ENCODE results near the gene NPHP4.

Gene NPHP4

DNA sequence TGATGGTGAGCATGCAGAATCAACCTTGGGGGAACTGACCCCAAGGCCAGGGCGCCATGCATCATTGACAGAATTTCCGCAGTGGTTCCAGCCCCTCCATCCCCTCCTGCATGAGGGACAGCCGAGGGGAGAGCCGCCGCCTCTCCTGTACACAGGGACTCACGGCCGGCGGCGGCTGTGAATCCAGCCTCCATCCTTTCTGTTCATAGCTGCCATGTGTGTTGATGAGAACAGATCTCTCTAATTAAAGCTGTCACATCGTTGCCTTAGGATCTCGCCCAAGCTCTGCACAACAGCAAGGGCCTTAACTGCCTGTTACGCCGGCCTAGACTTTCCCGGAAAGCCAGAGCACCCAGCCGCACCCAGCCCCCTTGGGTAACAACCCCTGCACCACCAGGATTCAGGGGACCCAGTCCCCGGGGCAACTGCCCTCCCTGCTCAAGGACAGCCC is 151.6 kb downstream of the NPHP4 start:
- Histone ChIP-seq H3K36me3 (ENCODE audit: insufficient read depth, insufficient read length, low read length) (no peaks in the 10 kb centered on the region), H3K9me3 (ENCODE audit: insufficient read depth, low read length) (no peaks in the 10 kb centered on the region), H3K27me3 (ENCODE audit: insufficient read depth, insufficient read length) (no peaks in the 10 kb centered on the region), H3K4me1 (ENCODE audit: insufficient read depth, insufficient read length) (no peaks in the 10 kb centered on the region), H3K4me3 (ENCODE audit: insufficient read length, low read depth) (no peak overlapping the region), H3K9ac (ENCODE audit: insufficient read length, low read depth) (no peak overlapping the region)
- no peak for DNase-seq (ENCODE audit: low read depth, low spot score)
- TF ChIP-seq SUZ12 (IDR thresholded peaks at IDR 0.05; ENCODE audit: extremely low read depth, insufficient read depth, insufficient read length): no peak
- TF ChIP-seq ZNF274 (IDR thresholded peaks at IDR 0.05; ENCODE audit: low read depth, low read length): no peak
- no peak for TF ChIP-seq YY1 (IDR thresholded peaks at IDR 0.05; ENCODE audit: insufficient read depth, insufficient read length)

DNA sequence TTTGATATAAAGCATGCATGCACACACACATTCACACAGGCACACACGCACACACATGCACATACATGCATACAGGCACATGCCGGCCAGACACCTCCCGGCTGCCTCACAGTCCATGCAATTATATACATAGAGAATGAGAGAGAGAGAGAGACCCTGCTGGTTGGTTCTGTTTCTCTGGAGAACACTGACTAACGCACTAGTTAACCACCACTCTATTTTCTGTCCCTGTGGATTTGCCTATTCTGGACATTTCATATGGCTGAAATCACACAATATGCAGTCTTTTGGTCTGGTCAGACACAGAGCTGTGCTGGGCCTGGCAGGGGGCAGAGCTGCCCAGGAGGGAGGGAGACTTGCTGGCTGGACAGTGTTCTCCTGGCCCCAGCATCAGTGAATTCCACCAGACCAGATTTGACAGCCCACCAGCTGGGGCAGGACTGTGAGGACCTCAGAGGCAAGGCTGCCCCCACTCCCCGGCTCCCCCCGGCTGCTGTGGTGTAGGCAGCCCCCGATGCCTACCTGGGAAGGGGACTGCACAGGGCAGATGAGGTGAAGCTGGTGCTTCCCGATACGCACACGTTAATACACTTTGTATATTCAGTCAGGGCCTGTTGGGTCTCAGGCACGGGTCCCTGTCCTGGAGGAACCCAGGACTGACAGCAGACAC is 152.2 kb downstream of the NPHP4 start:
- no peak for TF ChIP-seq SUZ12 (IDR thresholded peaks at IDR 0.05; ENCODE audit: extremely low read depth, insufficient read depth, insufficient read length)
- no peak for TF ChIP-seq ZNF274 (IDR thresholded peaks at IDR 0.05; ENCODE audit: low read depth, low read length)
- TF ChIP-seq YY1 (IDR thresholded peaks at IDR 0.05; ENCODE audit: insufficient read depth, insufficient read length): no peak
- H3K27me3 ChIP-seq (ENCODE audit: insufficient read depth, insufficient read length): no peaks in the 10 kb centered on the region
- H3K9ac ChIP-seq (ENCODE audit: insufficient read length, low read depth): no peak overlapping the region
- no peaks in the 10 kb centered on the region for H3K36me3 ChIP-seq (ENCODE audit: insufficient read depth, insufficient read length, low read length)
- no peaks in the 10 kb centered on the region for H3K4me1 ChIP-seq (ENCODE audit: insufficient read depth, insufficient read length)
- DNase-seq (ENCODE audit: low read depth, low spot score): no peak
- H3K4me3 ChIP-seq (ENCODE audit: insufficient read length, low read depth): no peak overlapping the region
- H3K9me3 ChIP-seq (ENCODE audit: insufficient read depth, low read length): no peaks in the 10 kb centered on the region

DNA sequence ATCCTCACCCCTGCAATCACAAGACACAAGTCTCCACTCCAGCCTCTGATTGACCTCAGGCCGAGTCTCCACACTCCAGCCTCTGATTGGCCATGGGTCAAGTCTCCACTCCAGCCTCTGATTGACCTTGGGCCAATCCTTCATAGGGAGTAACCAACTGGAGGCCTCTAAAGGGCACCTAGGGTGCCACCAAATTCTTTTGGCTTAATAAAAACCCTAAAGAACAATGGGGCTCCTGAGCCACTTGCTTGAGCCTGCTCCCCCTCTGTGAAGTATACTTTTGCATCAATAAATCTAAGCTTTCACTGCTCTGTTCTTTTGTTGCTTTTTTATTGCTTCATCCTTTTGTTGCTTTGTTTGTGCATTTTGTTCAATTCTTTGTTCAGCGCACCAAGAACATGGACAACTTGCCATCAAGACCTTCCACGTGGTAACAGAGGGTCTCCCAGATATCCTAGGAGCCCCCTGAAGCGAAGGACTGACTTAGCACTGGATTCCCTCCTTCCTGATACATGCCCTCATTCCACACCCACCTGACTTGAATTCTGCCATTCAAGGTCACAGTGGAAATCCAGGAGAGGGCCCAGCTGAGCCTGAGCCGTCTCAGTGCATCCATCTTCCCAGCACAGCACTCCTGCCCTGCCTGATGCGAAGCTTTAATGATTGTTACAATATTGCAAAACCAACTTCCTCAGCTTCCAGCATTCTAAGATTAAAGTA is 152.9 kb downstream of the NPHP4 start:
- Histone ChIP-seq H3K9ac (ENCODE audit: insufficient read length, low read depth) (no peak overlapping the region), H3K4me3 (ENCODE audit: insufficient read length, low read depth) (no peak overlapping the region), H3K4me1 (ENCODE audit: insufficient read depth, insufficient read length) (no peaks in the 10 kb centered on the region), H3K36me3 (ENCODE audit: insufficient read depth, insufficient read length, low read length) (no peaks in the 10 kb centered on the region), H3K9me3 (ENCODE audit: insufficient read depth, low read length) (no peaks in the 10 kb centered on the region), H3K27me3 (ENCODE audit: insufficient read depth, insufficient read length) (no peaks in the 10 kb centered on the region)
- no peak for DNase-seq (ENCODE audit: low read depth, low spot score)
- TF ChIP-seq YY1 (IDR thresholded peaks at IDR 0.05; ENCODE audit: insufficient read depth, insufficient read length): no peak
- no peak for TF ChIP-seq SUZ12 (IDR thresholded peaks at IDR 0.05; ENCODE audit: extremely low read depth, insufficient read depth, insufficient read length)
- TF ChIP-seq ZNF274 (IDR thresholded peaks at IDR 0.05; ENCODE audit: low read depth, low read length): no peak

DNA sequence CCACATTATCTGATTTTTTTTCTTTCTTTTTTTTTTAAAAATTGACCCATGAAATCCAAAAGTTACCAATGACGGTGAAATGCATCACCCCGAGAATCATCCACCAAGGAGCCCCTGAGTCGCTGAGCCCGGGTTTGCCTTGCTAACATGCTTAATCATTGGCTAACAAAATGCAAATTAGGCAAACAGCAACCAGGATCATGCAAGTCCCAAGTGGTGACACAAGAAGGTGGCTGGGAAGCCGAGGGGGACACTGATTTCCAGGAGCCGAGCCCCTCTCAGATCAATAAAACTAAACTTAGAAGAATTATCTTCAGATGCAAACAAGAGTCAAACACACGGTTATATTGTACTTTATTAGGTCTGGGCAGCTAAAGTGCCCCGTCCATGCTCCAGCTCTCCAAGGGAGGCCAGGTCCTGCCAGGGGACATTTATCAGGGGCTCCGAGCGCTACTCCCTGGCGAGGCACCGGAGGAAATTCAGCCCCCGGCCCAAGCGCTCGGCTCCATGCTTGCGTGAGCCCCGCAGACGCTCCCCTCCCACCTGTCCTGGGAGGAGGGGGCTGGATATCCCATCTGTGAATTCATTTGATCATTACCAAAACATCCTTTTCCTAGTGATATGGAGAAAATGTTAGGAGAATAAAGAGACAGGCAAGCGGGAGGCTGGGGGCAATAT is 154.1 kb downstream of the NPHP4 start:
- no peak for DNase-seq (ENCODE audit: low read depth, low spot score)
- H3K4me1 ChIP-seq (ENCODE audit: insufficient read depth, insufficient read length): no peaks in the 10 kb centered on the region
- TF ChIP-seq SUZ12 (IDR thresholded peaks at IDR 0.05; ENCODE audit: extremely low read depth, insufficient read depth, insufficient read length) (no peak), YY1 (IDR thresholded peaks at IDR 0.05; ENCODE audit: insufficient read depth, insufficient read length) (no peak), ZNF274 (IDR thresholded peaks at IDR 0.05; ENCODE audit: low read depth, low read length) (no peak)
- no peaks in the 10 kb centered on the region for H3K27me3 ChIP-seq (ENCODE audit: insufficient read depth, insufficient read length)
- no peak overlapping the region for H3K4me3 ChIP-seq (ENCODE audit: insufficient read length, low read depth)
- H3K36me3 ChIP-seq (ENCODE audit: insufficient read depth, insufficient read length, low read length): no peaks in the 10 kb centered on the region
- no peak overlapping the region for H3K9ac ChIP-seq (ENCODE audit: insufficient read length, low read depth)
- no peaks in the 10 kb centered on the region for H3K9me3 ChIP-seq (ENCODE audit: insufficient read depth, low read length)

DNA sequence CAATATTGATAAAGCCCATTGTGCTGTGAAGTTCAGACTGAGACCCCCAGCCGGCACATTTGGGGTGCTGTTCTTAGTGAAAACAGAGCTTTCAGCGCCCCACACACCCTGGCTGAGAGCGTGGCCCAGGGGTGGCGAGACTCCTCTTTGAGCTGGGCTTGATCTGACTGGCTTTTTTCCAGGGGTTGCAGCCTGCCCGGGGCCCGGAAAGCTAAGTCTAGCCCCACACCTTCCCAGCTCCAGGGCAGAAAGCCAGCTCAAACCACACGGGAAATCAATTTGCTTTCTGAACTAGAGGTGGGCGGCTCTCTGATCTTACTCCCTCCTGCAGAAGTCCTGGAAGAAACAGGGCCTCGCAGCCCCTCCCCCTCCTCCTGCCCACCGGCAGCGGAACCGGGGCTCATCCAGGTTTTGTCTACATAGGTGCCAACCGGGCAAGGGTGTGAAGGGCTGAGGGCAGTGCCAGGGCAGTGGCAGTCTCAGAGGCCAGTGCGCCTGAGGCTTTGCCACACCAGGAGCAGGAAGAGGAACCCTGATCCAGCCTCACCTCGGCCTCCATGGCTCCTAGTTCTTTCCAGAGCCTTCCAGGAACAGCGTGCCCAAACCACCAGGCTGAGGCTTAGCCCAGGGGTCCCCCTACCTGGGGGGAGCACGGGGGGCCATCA is 155.3 kb downstream of the NPHP4 start:
- TF ChIP-seq SUZ12 (IDR thresholded peaks at IDR 0.05; ENCODE audit: extremely low read depth, insufficient read depth, insufficient read length): no peak
- no peak for TF ChIP-seq ZNF274 (IDR thresholded peaks at IDR 0.05; ENCODE audit: low read depth, low read length)
- no peak for TF ChIP-seq YY1 (IDR thresholded peaks at IDR 0.05; ENCODE audit: insufficient read depth, insufficient read length)
- Histone ChIP-seq H3K36me3 (ENCODE audit: insufficient read depth, insufficient read length, low read length) (no peaks in the 10 kb centered on the region), H3K4me3 (ENCODE audit: insufficient read length, low read depth) (no peak overlapping the region), H3K4me1 (ENCODE audit: insufficient read depth, insufficient read length) (no peaks in the 10 kb centered on the region), H3K9ac (ENCODE audit: insufficient read length, low read depth) (no peak overlapping the region), H3K27me3 (ENCODE audit: insufficient read depth, insufficient read length) (no peaks in the 10 kb centered on the region), H3K9me3 (ENCODE audit: insufficient read depth, low read length) (no peaks in the 10 kb centered on the region)
- no peak for DNase-seq (ENCODE audit: low read depth, low spot score)

DNA sequence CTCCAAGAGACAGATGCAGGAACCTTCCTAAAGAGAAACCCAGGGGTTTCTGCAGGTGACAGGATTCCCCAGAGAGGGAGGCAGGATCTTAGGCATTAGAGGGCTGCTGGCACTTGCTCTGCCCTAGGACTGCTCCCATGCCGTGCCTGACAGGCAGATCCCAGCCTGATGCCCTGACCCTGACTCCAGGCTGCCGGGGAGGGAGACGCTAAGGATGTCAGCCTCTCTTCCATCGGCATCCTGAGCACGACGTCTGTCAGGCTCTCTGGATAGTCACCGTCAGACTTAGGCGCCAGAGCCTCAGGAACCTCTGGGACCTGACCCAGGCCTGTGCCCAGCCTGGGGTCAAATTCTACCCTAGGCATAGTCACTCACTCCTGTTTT is 157.1 kb downstream of the NPHP4 start:
- Histone ChIP-seq H3K4me3 (ENCODE audit: insufficient read length, low read depth) (no peak overlapping the region), H3K9me3 (ENCODE audit: insufficient read depth, low read length) (no peaks in the 10 kb centered on the region), H3K27me3 (ENCODE audit: insufficient read depth, insufficient read length) (no peaks in the 10 kb centered on the region), H3K36me3 (ENCODE audit: insufficient read depth, insufficient read length, low read length) (no peaks in the 10 kb centered on the region), H3K9ac (ENCODE audit: insufficient read length, low read depth) (no peak overlapping the region), H3K4me1 (ENCODE audit: insufficient read depth, insufficient read length) (no peaks in the 10 kb centered on the region)
- TF ChIP-seq SUZ12 (IDR thresholded peaks at IDR 0.05; ENCODE audit: extremely low read depth, insufficient read depth, insufficient read length) (no peak), YY1 (IDR thresholded peaks at IDR 0.05; ENCODE audit: insufficient read depth, insufficient read length) (no peak), ZNF274 (IDR thresholded peaks at IDR 0.05; ENCODE audit: low read depth, low read length) (no peak)
- no peak for DNase-seq (ENCODE audit: low read depth, low spot score)
